ENCODE data around the gene FBXL19. TPM values are rescaled to one million over a fixed set of nuclear protein-coding genes. Genes with fewer than 3 reads are reported as not detected.
A peak's percentile ranks its signal among the peaks of the same experiment; 100 is the strongest.

FBXL19 gene
- total and polyA plus RNA-seq, 9 of the 15 experiments (the other 6 are each of a cell fraction or from before 2014, with no cell fraction given), result 0.13 to 48.0 (median 13.5) TPM; not detected in 1

DNA sequence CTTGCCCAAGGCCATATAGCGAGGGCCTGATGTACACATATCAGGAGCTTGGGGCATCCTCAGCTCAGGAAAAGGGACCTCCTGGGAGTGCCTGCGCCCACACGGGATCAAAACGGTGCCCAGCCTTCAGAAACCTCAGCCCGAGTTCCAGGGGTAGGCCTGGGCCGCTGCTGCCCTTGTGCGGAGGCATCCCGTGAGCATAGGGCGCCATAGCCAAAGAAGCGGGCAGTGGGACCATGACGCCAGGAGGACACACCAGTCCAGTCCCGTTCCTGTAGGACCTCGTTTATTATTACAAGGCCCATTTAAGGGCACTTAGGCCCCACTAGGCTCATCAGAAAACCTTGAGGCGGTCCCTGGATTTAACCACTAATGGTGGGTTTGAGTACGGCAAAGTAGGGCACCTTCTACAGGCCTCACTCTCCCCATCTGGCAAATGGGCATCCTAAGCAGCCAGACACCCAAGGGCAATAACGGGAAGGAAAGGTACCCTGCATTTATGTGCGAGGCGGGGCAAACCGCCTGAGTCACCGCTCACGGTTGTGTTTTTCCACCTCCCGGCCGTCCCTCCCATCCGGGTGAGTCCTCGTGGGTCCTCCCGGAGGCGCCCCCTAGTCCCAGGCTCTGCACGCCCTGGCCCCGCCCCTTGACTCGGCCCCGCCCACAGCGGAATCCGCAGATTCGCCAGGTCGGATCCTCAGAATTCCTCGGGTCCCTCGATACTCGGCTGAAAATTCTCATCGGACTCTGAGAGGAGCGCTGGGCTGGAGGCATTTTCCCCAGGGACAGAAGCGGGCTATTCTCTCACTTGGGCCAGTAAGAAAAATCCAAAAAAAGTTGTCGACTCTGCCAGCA is 33.5 kb downstream of the FBXL19 start (continued):
- TF ChIP-seq ZNF589 (CRISPR knock-in tag; IDR thresholded peaks at IDR 0.05; ENCODE audit: low read depth) (no peak; the same call in 1 of the 2 replicates), RBM22 (IDR thresholded peaks at IDR 0.05; ENCODE audit: low read depth, low read length, poor library complexity, severe bottlenecking) (peak; percentile 12), LCOR (CRISPR knock-in tag; IDR thresholded peaks at IDR 0.05) (no peak), TBL1XR1 (IDR thresholded peaks at IDR 0.05; ENCODE audit: low read length in 2 of 2) (no peak), POLR2H (tag; IDR thresholded peaks at IDR 0.05; ENCODE audit: low read depth) (0 out of 2 replicates have a peak, but pooled peaks have one; percentile 11), KDM1A (IDR thresholded peaks at IDR 0.05) (peak; percentile 88 to 97), YBX1 (IDR thresholded peaks at IDR 0.05) (no peak), GATAD2B (IDR thresholded peaks at IDR 0.05; ENCODE audit: borderline replicate concordance) (peak; percentile 26; the same call in 1 of the 2 replicates), MYC (IDR thresholded peaks at IDR 0.05; ENCODE audit: low read depth, low read length) (peak; percentile 84; the same call in 1 of the 2 replicates), MYC (CRISPR knock-in tag; IDR thresholded peaks at IDR 0.05; ENCODE audit: borderline replicate concordance, low read depth) (no peak; the same call in 1 of the 2 replicates), POLR2B (IDR thresholded peaks at IDR 0.05; ENCODE audit: low read depth, partially characterized antibody) (no peak), MIER1 (IDR thresholded peaks at IDR 0.05; ENCODE audit: low read depth) (no peak), MAFG (tag; conservative IDR thresholded peaks at IDR 0.05) (0 out of 2 replicates have a peak, but pooled peaks have one; percentile 6), OTX1 (CRISPR knock-in tag; IDR thresholded peaks at IDR 0.05) (peak; percentile 43; the same call in 1 of the 2 replicates), SMARCA5 (IDR thresholded peaks at IDR 0.05) (peak; percentile 95), FOXP1 (CRISPR knock-in tag; IDR thresholded peaks at IDR 0.05) (no peak), FOSL1 (tag; conservative IDR thresholded peaks at IDR 0.05) (peak; percentile 37)
- TF ChIP-seq, protein P1, sequence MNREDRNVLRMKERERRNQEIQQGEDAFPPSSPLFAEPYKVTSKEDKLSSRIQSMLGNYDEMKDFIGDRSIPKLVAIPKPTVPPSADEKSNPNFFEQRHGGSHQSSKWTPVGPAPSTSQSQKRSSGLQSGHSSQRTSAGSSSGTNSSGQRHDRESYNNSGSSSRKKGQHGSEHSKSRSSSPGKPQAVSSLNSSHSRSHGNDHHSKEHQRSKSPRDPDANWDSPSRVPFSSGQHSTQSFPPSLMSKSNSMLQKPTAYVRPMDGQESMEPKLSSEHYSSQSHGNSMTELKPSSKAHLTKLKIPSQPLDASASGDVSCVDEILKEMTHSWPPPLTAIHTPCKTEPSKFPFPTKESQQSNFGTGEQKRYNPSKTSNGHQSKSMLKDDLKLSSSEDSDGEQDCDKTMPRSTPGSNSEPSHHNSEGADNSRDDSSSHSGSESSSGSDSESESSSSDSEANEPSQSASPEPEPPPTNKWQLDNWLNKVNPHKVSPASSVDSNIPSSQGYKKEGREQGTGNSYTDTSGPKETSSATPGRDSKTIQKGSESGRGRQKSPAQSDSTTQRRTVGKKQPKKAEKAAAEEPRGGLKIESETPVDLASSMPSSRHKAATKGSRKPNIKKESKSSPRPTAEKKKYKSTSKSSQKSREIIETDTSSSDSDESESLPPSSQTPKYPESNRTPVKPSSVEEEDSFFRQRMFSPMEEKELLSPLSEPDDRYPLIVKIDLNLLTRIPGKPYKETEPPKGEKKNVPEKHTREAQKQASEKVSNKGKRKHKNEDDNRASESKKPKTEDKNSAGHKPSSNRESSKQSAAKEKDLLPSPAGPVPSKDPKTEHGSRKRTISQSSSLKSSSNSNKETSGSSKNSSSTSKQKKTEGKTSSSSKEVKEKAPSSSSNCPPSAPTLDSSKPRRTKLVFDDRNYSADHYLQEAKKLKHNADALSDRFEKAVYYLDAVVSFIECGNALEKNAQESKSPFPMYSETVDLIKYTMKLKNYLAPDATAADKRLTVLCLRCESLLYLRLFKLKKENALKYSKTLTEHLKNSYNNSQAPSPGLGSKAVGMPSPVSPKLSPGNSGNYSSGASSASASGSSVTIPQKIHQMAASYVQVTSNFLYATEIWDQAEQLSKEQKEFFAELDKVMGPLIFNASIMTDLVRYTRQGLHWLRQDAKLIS (CRISPR knock-in tag; IDR thresholded peaks at IDR 0.05), result peak; percentile 44; the same call in 1 of the 2 replicates
- TF ChIP-seq, protein P2, sequence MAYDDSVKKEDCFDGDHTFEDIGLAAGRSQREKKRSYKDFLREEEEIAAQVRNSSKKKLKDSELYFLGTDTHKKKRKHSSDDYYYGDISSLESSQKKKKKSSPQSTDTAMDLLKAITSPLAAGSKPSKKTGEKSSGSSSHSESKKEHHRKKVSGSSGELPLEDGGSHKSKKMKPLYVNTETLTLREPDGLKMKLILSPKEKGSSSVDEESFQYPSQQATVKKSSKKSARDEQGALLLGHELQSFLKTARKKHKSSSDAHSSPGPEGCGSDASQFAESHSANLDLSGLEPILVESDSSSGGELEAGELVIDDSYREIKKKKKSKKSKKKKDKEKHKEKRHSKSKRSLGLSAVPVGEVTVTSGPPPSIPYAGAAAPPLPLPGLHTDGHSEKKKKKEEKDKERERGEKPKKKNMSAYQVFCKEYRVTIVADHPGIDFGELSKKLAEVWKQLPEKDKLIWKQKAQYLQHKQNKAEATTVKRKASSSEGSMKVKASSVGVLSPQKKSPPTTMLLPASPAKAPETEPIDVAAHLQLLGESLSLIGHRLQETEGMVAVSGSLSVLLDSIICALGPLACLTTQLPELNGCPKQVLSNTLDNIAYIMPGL (CRISPR knock-in tag; IDR thresholded peaks at IDR 0.05), result no peak
- TF ChIP-seq, protein P3, sequence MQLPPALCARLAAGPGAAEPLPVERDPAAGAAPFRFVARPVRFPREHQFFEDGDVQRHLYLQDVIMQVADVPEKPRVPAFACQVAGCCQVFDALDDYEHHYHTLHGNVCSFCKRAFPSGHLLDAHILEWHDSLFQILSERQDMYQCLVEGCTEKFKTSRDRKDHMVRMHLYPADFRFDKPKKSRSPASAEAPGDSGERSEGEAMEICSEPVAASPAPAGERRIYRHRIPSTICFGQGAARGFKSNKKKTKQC (CRISPR knock-in tag; IDR thresholded peaks at IDR 0.05), result peak; percentile 47; the same call in 1 of the 2 replicates
- TF ChIP-seq, protein P4, sequence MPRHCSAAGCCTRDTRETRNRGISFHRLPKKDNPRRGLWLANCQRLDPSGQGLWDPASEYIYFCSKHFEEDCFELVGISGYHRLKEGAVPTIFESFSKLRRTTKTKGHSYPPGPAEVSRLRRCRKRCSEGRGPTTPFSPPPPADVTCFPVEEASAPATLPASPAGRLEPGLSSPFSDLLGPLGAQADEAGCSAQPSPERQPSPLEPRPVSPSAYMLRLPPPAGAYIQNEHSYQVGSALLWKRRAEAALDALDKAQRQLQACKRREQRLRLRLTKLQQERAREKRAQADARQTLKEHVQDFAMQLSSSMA (CRISPR knock-in tag; IDR thresholded peaks at IDR 0.05), result 0 out of 2 replicates have a peak, but pooled peaks have one; percentile 17

Measured in K562 (cell line).